ENCODE data around the gene ADAP1.

DNA sequence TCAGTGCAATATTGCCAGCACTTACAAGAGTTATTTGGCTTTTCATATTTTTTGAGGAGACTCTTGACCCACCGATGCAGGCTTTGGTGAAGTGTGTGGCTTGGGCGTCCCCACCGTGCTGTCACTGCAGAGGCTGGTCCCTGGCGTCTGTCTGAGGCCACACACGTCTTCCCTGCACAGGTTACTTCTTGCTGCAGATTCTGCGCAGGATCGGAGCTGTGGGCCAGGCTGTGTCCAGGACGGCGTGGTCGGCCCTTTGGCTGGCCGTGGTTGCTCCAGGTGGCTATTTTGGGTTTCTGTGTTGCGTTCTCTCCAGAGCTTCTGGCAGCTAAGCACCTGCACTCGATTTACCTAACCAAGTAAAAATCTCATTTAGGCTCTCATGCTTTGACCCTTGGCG is 103.3 kb downstream of the ADAP1 start:
- TF ChIP-seq POLR2A (IDR thresholded peaks at IDR 0.05; ENCODE audit: low read depth, low read length) (no peak), POLR2AphosphoS5 (IDR thresholded peaks at IDR 0.05; ENCODE audit: low read depth, low read length) (no peak), TAF1 (IDR thresholded peaks at IDR 0.05; ENCODE audit: borderline replicate concordance, low read depth, low read length) (no peak)
